ENCODE measurements around the gene VIT. TPM values are rescaled to one million over a fixed set of nuclear protein-coding genes. Genes with fewer than 3 reads are reported as not detected.
A peak's percentile ranks its signal among the peaks of the same experiment; 100 is the strongest.
"Not testable (repeated sequence)": the region's sequence is repeated elsewhere in the genome, so short reads cannot be mapped to it uniquely, and the experiment has no call there.

The VIT gene
- total RNA-seq, 6 experiments from 2014 or later: 3.7 to 11.6 (median 9.7) TPM

DNA sequence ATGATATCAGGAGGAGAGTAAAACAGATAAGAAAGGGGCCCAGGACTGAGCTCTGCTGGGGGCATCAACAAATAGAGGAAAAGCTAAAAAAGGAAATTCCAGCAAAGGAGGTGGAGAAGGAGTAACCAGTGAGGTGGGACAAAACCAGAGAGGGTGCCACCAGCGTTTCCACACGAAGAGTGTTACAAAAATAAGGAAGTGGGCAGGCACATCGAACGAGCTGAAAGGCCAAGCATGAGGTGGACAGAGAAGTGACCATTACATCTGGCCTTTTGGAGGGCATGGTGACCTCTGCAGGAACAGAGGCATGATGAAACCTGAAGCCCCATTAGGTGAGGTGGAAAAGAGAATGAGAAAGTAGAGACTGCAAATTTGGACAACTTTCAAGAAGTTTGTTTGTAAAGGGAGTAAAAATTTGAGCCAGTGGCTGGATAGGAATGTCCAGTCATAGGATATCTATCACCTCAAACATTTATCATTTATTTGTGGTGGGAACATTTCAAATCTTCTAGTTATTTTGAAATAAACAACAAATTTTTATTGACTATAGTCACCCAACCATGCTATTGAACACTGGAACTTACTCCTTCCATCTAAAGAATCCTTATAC is 18.4 kb upstream of the VIT start:
- H3K36me3 Mint-ChIP-seq (ENCODE audit: low read depth): peaks cover 13% of the 10 kb centered on the region; the same call in 1 of the 2 replicates
- peaks cover 60% of the 10 kb centered on the region for H3K4me1 Mint-ChIP-seq (ENCODE audit: low read depth)
- peaks cover 1% of the 10 kb centered on the region for H3K27me3 Mint-ChIP-seq (ENCODE audit: insufficient read depth)

DNA sequence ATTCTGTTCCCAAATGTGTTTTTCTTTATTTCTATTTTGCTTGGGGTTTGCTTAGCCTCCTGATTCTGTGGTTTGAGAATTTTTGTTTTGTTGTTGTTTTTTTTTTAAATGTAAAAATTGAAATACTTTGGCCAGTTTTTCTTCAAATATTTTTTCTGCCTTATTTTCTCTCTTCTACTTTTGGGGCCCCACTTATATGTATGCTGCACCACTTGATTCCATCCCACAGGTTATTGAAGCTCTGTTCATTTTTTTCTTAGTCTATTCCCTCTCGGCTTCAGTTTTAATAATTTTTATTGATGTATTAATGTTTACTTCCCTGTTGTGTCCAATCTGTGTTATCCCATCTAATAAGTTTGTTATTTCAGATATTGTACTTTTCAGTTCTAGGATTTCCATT is 17.7 kb upstream of the VIT start:
- Mint-ChIP-seq H3K27ac (no peak overlapping the region), H3K27me3 (ENCODE audit: insufficient read depth) (peaks cover 1% of the 10 kb centered on the region), H3K36me3 (ENCODE audit: low read depth) (peaks cover 13% of the 10 kb centered on the region; the same call in 1 of the 2 replicates), H3K9me3 (peaks cover 15% of the 10 kb centered on the region), H3K4me1 (ENCODE audit: low read depth) (peaks cover 53% of the 10 kb centered on the region), H3K4me3 (no peak overlapping the region)
- no peak for DNase-seq
- TF ChIP-seq, protein P1, sequence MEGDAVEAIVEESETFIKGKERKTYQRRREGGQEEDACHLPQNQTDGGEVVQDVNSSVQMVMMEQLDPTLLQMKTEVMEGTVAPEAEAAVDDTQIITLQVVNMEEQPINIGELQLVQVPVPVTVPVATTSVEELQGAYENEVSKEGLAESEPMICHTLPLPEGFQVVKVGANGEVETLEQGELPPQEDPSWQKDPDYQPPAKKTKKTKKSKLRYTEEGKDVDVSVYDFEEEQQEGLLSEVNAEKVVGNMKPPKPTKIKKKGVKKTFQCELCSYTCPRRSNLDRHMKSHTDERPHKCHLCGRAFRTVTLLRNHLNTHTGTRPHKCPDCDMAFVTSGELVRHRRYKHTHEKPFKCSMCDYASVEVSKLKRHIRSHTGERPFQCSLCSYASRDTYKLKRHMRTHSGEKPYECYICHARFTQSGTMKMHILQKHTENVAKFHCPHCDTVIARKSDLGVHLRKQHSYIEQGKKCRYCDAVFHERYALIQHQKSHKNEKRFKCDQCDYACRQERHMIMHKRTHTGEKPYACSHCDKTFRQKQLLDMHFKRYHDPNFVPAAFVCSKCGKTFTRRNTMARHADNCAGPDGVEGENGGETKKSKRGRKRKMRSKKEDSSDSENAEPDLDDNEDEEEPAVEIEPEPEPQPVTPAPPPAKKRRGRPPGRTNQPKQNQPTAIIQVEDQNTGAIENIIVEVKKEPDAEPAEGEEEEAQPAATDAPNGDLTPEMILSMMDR (IDR thresholded peaks at IDR 0.05): no peak

More for the DNA sequence above, 18.4 kb upstream of the VIT start:
- H3K27ac Mint-ChIP-seq: peak overlapping the region; percentile 11; the same call in 1 of the 2 replicates
- peak; percentile 47 for DNase-seq
- no peak overlapping the region for H3K4me3 Mint-ChIP-seq
- TF ChIP-seq, protein P1 (IDR thresholded peaks at IDR 0.05): no peak
- peaks cover 15% of the 10 kb centered on the region for H3K9me3 Mint-ChIP-seq

DNA sequence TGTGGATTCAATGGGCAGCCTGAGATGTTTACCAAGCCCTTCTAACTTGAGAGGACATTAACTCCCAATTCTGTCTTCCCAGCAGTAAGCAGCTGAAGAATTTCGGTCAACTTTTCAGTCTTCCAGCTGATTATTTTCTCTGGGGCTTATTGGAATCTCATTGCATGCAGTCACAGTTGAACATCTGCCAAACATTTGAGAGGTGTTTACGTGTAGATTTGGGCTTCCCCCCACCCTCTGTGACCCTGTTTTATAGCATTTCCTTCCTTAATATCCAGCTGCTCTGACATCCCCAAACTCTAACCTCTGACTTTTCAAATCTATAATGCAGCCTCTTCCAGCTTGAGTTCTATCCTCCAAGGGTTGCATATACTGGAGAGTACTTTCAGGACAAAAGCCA is 16.5 kb upstream of the VIT start:
- Mint-ChIP-seq H3K4me1 (ENCODE audit: low read depth) (peaks cover 49% of the 10 kb centered on the region), H3K27ac (peak overlapping the region; percentile 24; the same call in 1 of the 2 replicates), H3K36me3 (ENCODE audit: low read depth) (peaks cover 13% of the 10 kb centered on the region; the same call in 1 of the 2 replicates), H3K27me3 (ENCODE audit: insufficient read depth) (peaks cover 1% of the 10 kb centered on the region), H3K4me3 (no peak overlapping the region), H3K9me3 (peaks cover 15% of the 10 kb centered on the region)
- TF ChIP-seq, protein P1 (IDR thresholded peaks at IDR 0.05): no peak
- no peak for DNase-seq

DNA sequence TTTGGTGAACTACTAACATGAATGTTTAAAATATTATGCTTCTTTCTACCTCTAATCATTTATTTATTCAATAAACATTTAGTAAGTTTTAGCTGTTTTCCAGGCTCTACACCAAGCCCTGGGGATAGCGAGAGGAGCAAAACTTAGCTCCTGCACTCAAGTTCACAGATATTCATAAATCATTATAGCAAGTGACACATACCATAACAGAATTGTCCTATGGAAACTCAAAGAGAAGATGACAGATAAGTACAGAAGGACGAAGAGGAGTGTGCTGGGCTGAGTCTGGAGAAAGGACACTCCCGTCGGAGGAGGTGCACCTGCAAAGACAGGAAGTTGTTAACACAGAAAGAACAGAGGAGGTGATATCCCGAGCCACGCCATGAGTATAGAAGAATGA is 13.9 kb upstream of the VIT start:
- TF ChIP-seq, protein P1 (IDR thresholded peaks at IDR 0.05): no peak
- peaks cover 24% of the 10 kb centered on the region for H3K4me1 Mint-ChIP-seq (ENCODE audit: low read depth)
- H3K4me3 Mint-ChIP-seq: no peak overlapping the region
- no peak overlapping the region for H3K27ac Mint-ChIP-seq
- H3K36me3 Mint-ChIP-seq (ENCODE audit: low read depth): peaks cover 13% of the 10 kb centered on the region; the same call in 1 of the 2 replicates
- peaks cover 15% of the 10 kb centered on the region for H3K9me3 Mint-ChIP-seq
- DNase-seq: no peak
- peaks cover 1% of the 10 kb centered on the region for H3K27me3 Mint-ChIP-seq (ENCODE audit: insufficient read depth)

DNA sequence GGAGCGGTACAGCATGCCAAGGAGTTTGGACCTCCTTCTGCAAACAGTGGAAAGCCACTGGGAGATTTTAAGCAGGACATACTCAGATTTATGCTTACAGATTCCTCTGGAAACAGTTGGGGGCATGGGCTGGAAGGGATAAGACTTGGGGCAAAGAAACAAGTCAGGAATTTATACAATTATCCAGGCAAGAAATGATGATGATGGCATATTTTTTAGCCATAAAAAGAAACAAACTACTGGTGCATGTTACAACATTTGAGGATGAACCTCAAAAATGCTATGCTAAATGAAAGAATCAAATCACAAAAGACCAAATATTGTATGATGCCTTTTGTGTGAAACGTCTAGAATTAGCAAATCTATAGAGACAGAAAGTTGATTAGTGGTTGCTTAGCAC is 13.5 kb upstream of the VIT start:
- no peak overlapping the region for H3K27ac Mint-ChIP-seq
- H3K4me3 Mint-ChIP-seq: no peak overlapping the region
- H3K4me1 Mint-ChIP-seq (ENCODE audit: low read depth): peaks cover 19% of the 10 kb centered on the region
- TF ChIP-seq, protein P1 (IDR thresholded peaks at IDR 0.05): no peak
- peaks cover 1% of the 10 kb centered on the region for H3K27me3 Mint-ChIP-seq (ENCODE audit: insufficient read depth)
- peaks cover 10% of the 10 kb centered on the region for H3K9me3 Mint-ChIP-seq
- no peak for DNase-seq
- peaks cover 9% of the 10 kb centered on the region; the same call in 1 of the 2 replicates for H3K36me3 Mint-ChIP-seq (ENCODE audit: low read depth)

DNA sequence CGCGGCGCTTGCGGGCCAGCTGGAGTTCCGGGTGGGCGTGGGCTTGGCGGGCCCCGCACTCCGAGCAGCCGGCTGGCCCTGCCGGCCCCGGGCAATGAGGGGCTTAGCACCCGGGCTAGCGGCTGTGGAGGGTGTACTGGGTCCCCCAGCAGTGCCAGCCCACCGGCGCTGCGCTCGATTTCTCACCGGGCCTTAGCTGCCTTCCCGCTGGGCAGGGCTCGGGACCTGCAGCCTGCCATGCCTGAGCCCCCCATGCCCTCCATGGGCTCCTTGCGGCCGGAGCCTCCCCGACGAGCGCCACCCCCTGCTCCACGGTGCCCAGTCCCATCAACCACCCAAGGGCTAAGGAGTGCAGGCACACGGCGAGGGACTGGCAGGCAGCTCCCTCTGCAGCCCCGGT is 8.2 kb upstream of the VIT start:
- not testable (repeated sequence) for H3K4me3 Mint-ChIP-seq; H3K27ac Mint-ChIP-seq; H3K36me3 Mint-ChIP-seq (ENCODE audit: low read depth); DNase-seq; H3K9me3 Mint-ChIP-seq; H3K27me3 Mint-ChIP-seq (ENCODE audit: insufficient read depth); H3K4me1 Mint-ChIP-seq (ENCODE audit: low read depth)

DNA sequence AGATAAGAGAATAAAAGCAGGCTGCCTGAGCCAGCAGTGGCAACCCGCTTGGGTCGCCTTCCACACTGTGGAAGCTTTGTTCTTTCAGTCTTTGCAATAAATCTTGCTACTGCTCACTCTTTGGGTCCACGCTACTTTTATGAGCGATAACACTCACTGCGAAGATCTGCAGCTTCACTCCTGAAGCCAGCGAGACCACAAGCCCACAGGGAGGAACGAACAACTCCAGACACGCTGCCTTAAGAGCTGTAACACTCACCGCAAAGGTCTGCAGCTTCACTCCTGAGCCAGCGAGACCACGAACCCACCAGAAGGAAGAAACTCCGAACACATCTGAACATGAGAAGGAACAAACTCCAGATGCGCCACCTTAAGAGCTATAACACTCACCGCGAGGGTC is 7.5 kb upstream of the VIT start:
- not testable (repeated sequence) for H3K36me3 Mint-ChIP-seq (ENCODE audit: low read depth); H3K9me3 Mint-ChIP-seq; H3K4me1 Mint-ChIP-seq (ENCODE audit: low read depth)

More for the DNA sequence above, 7.5 kb upstream of the VIT start:
- H3K4me3 Mint-ChIP-seq; DNase-seq; H3K27me3 Mint-ChIP-seq (ENCODE audit: insufficient read depth); H3K27ac Mint-ChIP-seq: not testable (repeated sequence)

Measured in HFFc6 (cell line).